Fibroblast of upper back skin (primary cell): Measurements from ENCODE around the gene PCDH10.
A peak's percentile ranks its signal among the peaks of the same experiment; 100 is the strongest.

Experiments used
- DNase-seq: peaks from one replicate; pipeline ENCODE4 v3.0.0-alpha.2; 2013

The PCDH10 gene

GRCh38 chr4:133149932-133150471 lies 908 bp downstream of the PCDH10 start:
- DNase-seq, result no peak

DNA sequence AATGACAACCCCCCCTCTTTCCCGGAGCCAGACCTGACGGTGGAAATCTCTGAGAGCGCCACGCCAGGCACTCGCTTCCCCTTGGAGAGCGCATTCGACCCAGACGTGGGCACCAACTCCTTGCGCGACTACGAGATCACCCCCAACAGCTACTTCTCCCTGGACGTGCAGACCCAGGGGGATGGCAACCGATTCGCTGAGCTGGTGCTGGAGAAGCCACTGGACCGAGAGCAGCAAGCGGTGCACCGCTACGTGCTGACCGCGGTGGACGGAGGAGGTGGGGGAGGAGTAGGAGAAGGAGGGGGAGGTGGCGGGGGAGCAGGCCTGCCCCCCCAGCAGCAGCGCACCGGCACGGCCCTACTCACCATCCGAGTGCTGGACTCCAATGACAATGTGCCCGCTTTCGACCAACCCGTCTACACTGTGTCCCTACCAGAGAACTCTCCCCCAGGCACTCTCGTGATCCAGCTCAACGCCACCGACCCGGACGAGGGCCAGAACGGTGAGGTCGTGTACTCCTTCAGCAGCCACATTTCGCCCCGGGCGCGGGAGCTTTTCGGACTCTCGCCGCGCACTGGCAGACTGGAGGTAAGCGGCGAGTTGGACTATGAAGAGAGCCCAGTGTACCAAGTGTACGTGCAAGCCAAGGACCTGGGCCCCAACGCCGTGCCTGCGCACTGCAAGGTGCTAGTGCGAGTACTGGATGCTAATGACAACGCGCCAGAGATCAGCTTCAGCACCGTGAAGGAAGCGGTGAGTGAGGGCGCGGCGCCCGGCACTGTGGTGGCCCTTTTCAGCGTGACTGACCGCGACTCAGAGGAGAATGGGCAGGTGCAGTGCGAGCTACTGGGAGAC lies 1.6 kb downstream of the PCDH10 start:
- DNase-seq, result no peak

- DNase-seq, result no peak
Observed at GRCh38 chr4:133151341-133151690, 2.2 kb downstream of the PCDH10 start.

DNA sequence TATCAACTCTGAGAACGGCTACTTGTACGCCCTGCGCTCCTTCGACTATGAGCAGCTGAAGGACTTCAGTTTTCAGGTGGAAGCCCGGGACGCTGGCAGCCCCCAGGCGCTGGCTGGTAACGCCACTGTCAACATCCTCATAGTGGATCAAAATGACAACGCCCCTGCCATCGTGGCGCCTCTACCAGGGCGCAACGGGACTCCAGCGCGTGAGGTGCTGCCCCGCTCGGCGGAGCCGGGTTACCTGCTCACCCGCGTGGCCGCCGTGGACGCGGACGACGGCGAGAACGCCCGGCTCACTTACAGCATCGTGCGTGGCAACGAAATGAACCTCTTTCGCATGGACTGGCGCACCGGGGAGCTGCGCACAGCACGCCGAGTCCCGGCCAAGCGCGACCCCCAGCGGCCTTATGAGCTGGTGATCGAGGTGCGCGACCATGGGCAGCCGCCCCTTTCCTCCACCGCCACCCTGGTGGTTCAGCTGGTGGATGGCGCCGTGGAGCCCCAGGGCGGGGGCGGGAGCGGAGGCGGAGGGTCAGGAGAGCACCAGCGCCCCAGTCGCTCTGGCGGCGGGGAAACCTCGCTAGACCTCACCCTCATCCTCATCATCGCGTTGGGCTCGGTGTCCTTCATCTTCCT lies 2.7 kb downstream of the PCDH10 start:
- DNase-seq, result no peak

DNA sequence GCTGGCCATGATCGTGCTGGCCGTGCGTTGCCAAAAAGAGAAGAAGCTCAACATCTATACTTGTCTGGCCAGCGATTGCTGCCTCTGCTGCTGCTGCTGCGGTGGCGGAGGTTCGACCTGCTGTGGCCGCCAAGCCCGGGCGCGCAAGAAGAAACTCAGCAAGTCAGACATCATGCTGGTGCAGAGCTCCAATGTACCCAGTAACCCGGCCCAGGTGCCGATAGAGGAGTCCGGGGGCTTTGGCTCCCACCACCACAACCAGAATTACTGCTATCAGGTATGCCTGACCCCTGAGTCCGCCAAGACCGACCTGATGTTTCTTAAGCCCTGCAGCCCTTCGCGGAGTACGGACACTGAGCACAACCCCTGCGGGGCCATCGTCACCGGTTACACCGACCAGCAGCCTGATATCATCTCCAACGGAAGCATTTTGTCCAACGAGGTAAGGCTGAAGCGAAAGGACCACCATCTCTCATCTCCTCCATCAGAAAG lies 3.3 kb downstream of the PCDH10 start:
- DNase-seq, result no peak

- no peak for DNase-seq
Observed at GRCh38 chr4:133152831-133153481, 3.9 kb downstream of the PCDH10 start.

DNA sequence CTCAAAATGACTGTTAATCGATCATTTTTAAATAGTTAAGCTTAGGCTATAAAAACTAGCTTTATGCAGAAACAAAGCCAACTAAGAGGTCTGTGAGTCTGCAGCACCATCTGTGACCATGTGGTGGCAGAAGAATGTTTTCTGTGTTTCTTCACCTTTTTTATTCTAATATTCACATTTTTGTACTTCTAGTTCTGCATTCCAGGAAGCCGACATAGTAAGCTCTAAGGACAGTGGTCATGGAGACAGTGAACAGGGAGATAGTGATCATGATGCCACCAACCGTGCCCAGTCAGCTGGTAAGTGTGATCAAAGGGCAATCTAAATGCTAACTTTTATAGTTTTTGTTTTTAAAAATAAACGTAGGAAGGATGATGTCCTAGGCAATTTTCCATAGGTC lies 5.6 kb downstream of the PCDH10 start:
- DNase-seq, result peak; percentile 50

GRCh38 chr4:133156096-133156495 lies 7.0 kb downstream of the PCDH10 start:
- DNase-seq, result no peak

- DNase-seq, result no peak
Observed at GRCh38 chr4:133156556-133156955, 7.5 kb downstream of the PCDH10 start.

GRCh38 chr4:133157460-133158160 lies 8.5 kb downstream of the PCDH10 start:
- no peak for DNase-seq

GRCh38 chr4:133160853-133161252 lies 11.8 kb downstream of the PCDH10 start:
- DNase-seq, result no peak

GRCh38 chr4:133161570-133162295 lies 12.6 kb downstream of the PCDH10 start:
- DNase-seq, result no peak

DNA sequence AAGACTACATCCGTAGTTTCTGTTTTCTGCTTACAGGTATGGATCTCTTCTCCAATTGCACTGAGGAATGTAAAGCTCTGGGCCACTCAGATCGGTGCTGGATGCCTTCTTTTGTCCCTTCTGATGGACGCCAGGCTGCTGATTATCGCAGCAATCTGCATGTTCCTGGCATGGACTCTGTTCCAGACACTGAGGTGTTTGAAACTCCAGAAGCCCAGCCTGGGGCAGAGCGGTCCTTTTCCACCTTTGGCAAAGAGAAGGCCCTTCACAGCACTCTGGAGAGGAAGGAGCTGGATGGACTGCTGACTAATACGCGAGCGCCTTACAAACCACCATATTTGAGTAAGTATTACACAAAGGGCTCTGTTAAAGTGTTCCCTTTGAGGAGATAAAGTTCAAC lies 13.8 kb downstream of the PCDH10 start:
- DNase-seq, result no peak

DNA sequence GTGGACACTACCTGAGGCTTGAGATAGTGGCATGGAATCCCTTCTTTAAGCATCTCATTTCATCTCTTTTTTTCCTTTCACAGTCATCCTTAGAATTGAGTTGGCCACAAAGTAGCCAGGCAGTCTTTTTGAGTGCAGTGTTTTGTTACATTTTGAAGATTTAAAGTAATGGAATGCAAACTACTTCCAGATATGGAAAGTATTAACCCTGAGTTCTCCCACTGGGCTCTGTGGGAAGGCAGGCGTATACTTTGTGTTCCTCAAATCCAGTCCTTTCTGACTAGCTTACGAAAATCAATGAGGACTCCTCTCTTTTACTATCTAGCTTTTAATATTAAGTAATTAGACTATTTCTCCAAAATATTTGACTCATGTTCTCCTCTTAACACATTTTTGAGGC lies 29.9 kb downstream of the PCDH10 start:
- peak; percentile 50 for DNase-seq

- peak; percentile 4 for DNase-seq
Observed at GRCh38 chr4:133186210-133186609, 37.1 kb downstream of the PCDH10 start.

- no peak for DNase-seq
Observed at GRCh38 chr4:133186845-133187244, 37.8 kb downstream of the PCDH10 start.

DNA sequence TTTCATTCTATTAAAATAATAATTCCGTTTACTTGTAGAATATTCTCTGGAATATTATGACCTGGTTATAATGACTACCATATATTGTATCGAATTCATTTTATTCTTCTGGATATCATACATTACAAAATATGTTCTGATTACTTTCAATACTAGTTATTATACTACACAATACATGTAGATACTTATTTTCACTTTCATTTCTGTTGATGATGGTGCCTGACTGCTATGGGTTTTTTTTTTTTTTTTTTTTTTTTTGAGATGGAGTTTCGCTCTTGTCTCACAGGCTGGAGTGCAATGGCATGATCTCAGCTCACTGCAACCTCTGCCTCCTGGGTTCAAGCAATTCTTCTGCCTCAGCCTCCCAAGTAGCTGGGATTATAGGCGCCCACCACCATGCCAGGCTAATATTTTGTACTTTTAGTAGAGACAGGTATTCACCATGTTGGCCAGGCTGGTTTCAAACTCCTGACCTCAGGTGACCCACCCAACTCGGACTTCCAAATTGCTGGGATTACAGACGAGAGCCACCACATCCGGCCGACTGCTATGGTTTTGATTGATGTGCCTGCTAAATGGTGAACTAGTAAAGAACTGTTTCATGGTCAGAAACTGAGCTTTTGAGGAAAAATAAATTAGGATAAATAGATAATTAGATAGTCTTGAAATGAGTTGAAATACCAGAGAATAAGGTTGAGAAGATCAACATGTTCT lies 39.5 kb downstream of the PCDH10 start:
- DNase-seq, result no peak

DNA sequence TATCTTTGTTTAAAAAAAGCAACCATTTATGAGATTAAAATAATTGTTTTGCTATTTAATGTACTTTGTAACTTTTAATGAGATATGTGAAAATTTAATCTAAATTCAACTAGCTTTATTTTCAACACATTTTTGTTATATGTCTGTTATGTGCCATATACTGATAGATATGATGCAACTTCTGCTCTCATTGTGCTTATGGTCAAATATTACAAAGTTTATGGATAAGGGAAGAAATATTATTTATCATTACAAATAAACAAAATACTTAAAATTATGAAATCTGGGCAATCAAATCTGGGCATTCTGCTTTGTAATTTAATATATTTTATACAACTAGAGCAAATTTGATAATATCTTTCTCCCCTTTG lies 40.0 kb downstream of the PCDH10 start:
- DNase-seq, result no peak

GRCh38 chr4:133190098-133190497 lies 41.0 kb downstream of the PCDH10 start:
- no peak for DNase-seq

GRCh38 chr4:133208694-133209285 lies 59.7 kb downstream of the PCDH10 start:
- DNase-seq, result no peak

DNA sequence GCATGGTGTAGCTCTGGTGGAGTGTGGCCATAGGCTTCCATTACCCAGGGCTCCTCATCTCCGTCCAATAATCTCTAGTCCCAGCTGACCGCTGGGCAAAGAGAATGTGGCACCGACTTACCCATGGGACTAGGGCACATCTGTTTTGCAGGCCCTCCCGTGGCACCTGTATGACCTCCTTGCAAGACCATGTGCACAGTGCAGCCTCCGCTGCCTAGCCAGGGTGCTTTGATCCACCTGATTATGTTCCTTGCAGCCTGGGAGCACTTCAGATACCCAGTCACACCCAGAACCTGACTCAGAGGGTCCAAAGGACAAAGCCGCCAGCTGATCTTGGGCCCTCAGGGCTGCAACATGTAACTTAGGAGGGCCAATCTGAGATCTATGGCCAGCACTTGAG lies 84.8 kb downstream of the PCDH10 start:
- DNase-seq, result no peak
